HG03039 (cell line): ENCODE results near the gene GNB1L.
"Not testable (repeated sequence)": the region's sequence is repeated elsewhere in the genome, so short reads cannot be mapped to it uniquely, and the experiment has no call there.

Experiments
- ATAC-seq: cut with Tn5 transposase; IDR thresholded peaks from one replicate; pipeline ENCODE4 v1.9.1; 2021; ENCODE audit warnings: mild to moderate bottlenecking, moderate library complexity; ENCODE audit not compliant: unreplicated experiment

GNB1L gene

DNA sequence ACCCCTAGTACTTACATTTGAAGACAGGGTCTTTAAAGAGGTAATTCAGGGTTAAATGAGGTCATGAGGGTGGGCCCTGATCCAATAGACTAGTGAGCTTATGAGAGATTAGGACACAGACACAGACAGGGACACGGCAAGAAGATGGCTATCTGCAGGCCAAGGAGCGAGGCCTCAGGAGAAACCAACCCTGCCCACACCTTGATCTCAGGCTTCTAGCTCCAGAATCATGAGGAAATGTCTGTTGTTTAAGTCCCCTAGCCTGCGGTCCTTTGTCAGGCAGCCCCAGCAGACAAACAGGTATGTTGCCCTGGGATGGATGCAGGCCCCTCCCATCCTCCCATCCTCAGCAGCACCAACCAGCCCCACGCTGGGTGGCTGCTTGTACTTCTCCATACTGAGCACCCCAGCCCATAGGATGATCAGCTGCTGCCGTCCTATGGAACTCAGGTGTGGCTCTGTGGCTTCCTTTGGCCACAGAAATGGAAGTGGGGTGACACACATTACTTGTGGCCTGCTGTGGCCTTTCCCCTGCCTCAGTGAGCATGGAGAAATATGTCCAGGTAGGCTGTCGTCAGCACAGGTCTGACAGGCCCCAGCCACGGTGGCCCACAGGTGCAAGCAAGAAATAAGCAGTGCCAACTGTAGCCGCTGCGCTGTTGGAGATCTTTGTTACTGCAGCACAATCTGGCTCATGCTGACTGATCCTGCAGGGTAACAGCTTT is 7.9 kb downstream of the GNB1L start:
- no peak for ATAC-seq

DNA sequence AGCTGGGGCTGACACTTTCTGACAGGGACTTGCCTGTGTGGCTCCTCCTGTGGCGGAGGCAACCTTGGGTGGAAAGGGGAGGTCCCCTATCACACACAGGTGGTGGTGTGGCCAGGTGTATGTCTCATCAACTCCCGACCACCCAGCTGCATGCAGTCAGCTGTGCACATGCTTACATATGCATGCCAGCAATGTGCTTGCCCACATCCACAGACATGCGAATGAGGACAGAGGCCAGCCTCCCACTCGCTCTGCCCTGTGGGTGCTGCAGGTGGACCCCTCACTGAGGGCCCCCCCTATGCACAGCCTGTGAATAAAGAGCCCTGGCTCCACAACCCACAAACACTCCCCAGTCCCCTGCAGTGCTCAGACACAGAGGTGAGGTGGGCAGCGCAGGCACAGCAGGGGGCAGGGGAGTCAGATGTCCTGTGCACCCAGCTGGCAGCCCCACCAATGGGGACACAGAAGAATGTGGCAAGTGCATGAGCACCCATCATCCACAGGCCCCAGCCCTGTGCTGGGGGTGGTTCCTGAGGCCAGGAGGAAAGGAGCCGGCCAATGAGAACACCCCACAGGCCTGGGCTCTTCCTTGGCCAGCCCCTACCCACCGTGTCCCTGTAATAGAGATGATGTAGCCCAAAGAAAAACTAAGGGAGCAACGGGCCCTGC is 9.5 kb downstream of the GNB1L start:
- ATAC-seq = no peak

DNA sequence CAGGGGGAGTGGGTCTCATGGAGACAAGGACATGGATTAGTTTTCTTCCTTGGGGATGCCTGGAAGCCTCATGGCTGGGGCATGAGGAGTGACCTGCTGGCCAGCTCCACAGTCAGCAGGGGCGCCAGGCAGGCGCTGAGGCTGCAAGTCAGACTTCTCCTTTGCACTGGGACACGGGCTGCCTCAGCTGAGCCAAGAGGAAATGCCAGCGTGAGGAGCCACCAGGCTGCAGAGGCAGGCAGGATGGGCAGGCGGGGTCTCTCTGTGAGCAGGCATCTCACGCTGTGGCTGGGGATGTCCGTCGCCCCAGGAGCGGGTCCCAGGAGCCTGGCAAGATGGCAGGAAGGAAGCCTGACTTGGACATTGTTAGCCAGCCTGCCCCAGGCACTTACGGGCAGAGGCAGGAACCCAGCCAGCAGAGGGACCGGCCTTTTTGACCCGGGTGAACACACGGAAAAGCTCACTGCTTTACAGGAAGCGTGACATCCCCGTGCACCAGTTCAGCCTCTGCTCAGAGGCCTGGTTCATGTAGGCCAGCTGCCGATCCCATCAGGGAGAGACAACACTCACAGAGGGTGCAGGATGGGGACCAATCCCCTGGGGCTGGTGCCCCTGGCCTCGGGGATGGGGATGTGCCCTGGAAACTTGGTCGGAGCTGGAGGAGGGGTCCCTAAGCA is 10.2 kb downstream of the GNB1L start:
- no peak for ATAC-seq

DNA sequence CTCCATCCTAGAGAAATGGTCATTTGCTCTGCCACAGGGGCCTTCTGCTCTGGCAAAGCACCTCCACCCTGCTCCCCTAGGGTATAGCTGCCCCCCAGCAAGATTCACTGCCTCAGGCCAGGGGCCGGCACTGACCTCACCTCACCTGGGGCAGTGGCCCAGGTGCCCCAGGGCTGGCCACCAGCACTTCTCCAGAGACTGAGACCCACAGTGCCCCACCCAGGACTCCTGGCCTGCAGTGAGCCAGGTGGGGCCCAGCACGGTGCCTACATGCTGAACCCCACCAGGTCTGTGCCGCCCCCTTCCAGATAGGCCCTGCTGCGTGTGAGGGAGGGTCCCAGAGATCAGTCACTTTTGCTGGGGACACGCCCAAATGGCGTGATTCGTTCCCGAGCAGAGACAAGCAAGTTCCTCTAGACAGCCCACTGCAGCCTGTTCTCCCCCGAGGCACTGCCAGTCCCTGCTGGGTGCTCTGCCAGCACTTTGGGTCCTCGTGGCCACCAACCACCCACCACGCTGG is 10.8 kb downstream of the GNB1L start:
- ATAC-seq = no peak

DNA sequence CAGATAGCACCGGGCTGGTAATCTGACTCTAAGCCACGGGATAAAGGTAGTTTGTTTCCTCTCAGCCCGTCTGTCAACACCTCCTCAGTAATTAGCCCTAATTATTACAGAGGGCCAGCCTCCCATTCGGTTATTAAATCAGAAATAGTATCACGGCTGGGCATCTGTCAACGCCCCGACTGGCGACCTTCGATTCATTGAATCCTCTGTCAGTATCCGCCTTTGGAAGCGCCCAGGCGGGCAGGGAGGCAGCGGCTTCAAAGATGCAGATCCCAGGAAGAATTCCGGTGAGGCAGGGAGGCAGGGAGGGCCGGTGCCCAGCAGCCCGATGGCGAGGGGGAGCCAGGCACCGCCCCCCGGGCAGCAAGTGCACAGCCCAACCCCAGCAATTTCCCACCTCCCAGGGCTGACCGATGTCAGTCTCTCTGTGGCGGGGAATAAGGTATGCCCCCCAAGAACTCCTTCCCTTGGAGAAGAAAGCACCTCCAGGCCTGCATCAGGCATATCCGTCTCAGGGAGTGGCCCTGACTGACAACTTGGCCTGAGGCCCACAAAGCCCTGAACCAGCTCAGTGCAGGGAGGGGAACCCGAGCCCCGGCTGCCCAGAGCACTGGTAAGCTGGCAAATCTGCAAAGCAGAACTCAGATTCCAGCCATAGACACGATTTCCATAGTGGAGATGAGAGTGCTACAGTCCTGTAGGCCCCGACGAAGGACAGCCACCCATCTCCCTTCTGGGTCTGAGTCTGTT is 11.4 kb downstream of the GNB1L start:
- no peak for ATAC-seq

DNA sequence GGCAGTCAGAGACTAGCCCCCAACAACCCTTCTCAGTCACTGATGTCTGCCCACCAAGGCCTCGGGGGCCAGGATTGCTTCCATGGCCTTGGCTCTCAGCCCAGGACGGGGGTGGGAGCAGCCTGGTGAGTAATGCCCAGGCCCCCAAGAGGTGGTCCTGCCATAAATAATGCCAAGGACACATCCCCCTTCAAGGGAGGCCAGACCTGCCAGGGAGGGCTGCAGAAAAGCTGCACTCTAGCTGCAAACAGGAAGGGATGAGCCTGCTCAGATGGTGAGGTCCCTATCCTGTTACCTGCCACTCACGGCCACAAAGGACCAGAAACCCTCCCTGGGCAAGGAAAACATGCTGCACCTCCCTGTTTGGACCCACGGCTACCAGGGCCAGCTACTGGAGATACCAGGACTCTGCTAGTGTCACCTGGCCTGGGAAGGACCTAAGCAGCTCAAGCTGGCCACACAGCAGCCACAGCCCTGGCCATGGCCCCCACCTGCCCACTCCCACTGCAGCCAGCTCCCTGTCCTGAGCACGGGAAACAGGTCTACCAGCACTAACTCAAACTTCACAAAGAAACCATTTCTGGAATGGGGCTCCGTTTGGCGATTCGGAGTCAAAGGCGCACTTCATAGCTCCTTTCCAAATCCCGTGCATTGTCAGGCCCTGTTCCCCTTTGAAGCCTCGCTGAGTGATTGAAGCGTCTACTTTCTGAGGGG is 12.1 kb downstream of the GNB1L start:
- no peak for ATAC-seq

DNA sequence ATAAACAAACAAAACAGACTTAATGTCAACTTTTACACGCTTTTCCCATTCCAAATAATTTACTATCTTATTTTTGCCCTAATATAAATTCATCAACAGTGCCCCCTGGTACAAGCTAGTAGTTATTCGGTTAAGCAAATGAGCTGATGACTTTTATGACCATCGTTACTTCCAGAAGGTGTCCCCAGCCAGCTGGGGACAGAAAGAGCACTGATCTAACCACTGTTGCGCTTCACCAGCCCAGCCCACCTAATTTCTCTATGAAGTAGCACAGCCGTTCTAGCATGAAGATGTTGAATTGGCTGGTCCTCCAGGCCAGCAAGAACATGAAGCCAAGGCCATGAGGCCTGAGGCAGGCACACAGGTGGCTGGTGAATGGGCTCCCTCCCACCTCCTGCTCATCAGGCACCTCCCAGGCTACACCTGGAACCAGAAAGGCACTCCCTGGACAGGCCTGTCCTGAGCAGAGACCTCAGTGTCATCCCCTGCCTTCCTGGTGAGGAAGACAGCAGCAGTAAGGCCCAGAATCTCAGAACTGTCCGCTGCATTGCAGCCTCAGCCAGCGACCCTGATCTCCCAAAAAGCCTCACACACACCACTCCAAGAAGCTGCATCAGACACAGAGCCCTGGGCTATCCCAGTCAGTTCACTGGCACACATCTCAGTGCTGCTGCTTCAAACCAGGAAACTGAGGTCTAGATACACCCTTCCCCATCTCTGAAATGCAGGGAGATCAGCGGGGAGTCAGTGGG is 12.9 kb downstream of the GNB1L start:
- no peak for ATAC-seq

DNA sequence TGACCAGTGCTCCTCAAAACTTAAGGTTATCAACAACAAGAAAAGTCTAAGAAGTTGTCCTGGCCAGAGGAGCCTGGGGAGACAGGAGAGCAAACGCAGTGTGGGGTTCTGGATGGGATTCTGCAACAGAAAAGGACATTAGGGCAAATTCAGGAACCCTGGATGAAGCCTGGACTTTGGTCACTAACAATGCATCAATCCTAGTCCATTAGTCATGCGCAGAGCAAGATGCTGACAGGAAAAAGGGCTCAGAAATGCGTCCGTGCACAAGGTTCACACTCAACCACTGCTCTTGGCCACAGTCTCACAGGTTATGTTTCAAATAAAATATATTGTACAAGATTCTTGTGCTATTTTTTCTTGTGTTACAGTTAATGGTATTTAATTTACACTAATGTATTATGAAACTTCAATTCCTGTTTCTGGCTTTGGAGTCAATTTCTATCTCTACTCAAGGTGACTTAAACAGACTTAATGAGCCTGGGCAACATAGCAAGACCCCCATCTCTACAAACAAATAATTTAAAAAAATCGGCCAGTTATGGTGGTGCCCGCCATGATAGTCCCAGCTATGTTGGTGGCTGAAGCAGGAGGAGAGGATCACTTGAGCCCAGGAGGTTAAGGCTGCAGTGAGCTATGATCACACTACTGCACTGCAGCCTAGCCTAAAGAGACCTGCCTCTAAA is 13.6 kb downstream of the GNB1L start:
- ATAC-seq = no peak

DNA sequence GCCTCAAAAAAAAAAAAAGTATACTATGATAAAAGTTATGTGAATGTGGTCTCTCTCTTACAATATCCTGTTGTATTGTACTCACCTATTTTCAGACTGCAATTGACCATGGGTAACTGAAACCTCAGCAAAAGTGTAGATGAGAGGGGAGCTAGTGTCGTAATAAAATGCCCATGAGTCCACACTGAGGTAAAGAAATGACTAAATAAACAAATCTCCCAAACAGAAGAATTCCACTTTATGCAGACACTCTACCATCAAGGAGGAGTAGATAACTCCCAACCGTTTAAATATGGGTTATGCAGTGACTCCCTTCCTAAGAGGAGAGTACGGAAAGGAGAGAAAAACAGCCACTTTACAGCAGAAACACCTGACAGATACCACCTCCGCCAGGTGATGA is 14.6 kb downstream of the GNB1L start:
- ATAC-seq = no peak

DNA sequence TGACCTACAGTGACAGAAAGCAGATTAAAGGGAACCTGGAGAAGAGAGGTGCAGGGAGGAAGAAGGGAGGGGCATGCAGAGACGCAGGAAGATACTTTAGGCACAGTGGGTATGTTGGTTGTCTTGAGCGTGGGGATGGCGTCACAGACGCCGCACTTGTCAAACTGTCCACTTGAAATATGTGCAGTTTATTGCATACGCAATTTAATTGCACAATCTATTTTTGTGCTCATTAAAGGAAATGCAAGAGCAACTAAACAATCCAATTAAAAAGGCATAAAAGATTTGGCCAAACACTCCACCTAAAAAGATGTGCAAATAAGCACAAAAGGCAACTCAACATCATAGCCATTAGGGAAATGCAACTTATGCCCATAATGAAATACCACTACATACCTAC is 16.8 kb downstream of the GNB1L start:
- no peak for ATAC-seq

DNA sequence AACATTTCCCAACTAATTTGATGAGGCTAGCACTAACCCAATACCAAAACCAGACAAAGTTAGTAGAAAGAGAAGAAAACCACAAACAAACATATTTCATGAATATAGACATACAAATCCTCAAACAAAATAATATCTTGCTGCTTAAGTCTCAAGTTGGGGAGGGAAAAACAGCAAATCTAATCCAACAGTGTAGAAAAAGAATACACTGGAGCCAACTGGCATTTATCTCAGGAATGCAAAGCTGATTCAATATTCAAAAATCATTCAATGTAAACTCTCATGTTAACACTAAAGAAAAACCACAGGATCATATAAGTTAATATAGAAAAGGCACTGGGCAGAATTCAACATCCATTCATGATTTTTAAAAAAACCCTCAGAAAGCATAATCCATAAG is 18.2 kb downstream of the GNB1L start:
- no peak for ATAC-seq

DNA sequence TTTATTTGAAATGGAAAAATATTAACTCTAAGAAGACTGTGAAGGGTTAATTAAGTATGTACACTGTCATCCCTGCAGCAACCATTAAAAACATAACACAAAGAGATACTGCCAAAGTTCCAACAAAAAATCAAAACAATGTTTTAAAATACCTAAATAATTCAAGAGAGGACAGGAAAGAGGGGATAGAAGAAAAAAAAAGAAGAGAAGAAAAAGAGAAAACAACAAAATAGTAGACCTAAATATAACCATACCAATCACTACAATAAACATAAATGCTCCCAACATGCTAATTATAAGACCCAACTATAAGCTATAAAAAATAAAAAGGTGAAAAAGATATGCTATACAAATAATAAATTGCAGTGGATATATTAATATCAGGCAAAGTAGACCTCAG is 20.1 kb downstream of the GNB1L start:
- no peak for ATAC-seq

DNA sequence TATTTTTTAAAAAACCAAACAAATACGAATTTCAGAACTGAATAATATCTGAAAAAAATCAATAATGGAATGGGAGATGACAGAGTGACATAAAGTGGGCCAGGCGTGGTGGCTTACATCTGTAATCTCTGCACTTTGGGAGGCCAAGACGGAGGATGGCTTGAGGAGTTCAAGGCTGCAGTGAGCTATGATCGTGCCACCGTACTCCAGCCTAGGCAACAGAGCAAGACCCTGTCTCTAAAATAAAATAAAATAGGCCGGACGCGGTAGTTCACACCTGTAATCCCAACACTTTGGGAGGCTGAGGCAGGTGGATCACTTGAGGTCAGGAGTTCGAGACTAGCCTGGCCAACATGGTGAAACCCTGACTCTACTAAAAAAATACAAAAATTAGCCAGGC is 21.3 kb downstream of the GNB1L start:
- not testable (repeated sequence) for ATAC-seq

DNA sequence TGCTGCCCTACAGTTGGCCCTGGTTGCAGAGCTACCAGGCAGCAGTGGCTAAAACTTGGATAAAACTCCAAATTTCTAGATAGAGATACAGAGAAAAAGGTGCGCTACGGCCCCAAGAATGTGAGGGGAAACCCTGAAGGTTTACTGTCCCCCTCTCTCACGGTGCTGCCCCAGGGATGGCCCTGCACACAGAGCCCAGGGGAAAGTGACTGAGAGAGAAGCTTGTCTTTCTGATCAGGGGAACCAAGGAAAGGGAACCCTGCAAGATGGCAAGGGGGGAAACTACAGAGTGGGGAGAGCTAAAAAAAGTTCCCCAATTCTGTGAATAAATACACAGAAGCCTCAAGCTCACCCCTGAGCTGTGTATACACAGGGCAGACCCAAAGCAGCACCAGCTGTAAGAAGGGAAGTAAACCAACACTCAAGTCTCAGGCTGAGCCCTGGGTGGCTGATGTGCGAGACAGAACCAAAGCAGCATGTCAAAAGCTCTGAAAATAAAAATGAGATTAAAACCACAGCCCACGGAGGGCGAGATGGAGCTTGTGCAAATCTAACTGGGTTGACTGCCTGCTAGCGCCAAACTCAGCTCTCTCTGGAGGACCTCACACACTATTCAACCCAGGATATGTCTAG is 22.1 kb downstream of the GNB1L start:
- no peak for ATAC-seq

DNA sequence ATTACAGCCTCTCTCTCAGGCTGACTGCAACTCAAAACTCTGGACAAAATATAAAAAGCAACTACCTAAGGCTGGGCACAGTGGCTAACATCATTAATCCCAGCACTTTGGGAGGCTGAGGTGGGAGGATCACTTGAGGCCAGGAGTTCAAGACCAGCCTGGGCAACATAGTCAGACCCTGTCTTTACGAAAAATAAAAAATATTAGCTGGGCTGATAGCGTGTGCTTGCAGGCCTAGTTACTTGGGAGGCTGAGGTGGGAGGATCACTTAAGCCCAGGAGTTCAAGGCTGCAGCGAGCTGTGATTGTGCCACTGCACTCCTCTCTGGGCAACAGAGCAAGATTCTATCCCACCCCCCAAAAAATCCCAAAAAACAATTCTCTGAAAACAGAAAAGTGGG is 22.7 kb downstream of the GNB1L start:
- not testable (repeated sequence) for ATAC-seq

DNA sequence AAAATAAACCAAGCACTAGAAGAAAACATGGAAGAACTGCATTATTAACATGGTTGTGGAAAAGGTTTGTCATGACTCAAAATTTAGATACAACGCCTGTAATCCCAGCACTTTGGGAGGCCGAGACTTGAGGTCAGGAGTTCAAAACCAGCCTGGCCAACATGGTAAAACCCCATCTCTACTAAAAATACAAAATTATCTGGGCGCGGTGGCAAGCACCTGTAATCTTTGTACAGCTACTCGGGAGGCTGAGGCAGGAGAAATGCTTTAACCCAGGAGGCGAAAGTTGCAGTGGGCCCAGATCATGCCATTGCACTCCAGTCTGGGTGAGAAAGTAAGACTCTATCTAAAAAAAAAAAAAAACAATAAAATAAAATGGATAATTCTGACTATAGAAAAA is 23.7 kb downstream of the GNB1L start:
- no peak for ATAC-seq

DNA sequence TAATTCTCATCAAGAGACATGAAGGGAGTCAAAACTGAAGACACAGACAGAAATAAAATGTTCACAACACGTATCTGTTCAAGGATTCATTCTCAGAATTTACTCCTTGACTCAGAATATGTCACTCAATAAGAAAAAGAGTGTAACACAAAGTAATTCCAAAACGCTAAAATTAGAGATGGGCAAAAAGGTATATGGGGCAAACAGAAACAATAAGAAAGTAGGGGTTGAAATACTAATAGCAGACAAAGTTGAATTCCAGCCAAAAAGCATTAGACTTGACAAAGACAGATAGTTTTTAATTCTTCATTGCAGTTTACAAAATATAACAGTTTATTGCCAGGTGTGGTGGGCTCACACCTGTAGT is 26.7 kb downstream of the GNB1L start:
- ATAC-seq = no peak

DNA sequence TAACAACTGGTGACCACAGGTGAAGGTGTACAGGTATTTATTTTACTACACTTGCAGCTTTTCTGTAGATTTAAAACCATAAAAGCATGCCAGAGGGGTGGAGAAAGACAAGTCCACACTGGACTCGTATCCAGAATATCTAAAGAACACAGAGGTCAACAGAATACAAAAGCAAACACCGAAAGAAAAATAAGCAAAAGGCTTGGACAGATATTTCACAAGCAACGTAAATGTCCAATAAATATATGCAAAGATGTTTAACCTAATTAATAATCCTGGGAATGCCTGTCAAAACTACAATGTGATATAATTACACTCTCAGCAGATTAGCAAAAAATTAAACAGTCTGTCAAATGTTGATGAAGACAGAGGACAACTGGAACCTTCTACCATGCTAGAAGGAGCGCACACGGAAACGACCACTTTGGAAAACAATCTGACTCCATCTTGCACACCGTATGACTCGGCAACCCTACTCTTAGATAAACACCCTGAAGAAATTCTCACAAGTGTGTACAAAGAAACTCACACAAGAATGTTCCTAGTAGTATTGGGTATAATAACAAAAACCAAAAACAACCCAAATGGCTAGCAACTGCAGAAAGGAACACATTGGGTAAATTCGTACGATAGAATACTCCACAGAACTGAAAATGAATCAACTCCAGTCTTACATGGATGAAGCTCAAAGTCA is 27.2 kb downstream of the GNB1L start:
- ATAC-seq = no peak

DNA sequence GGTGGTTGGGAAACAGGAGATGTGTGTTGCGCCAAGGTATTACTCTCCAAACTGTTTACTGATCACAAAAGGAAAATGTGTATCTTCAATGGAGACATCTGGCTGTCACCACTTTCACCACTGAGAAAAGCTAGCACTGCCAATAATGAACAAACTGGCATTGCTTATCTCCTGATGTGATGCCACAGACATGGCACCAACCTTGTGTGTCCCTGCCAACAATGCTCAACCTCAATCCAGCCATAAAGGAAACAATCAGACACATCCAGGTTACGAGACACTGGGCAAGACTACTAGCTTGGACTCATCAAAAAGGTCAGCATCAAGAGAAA is 28.1 kb downstream of the GNB1L start:
- no peak for ATAC-seq
